Stimulated activated CD8-positive, alpha-beta memory T cell treated with anti-CD3 and anti-CD28 coated beads, Interleukin-7, amount 100 ng/mL, for 1 hour (primary cell): ENCODE data around the gene FSTL3.
"Not testable (repeated sequence)": the region's sequence is repeated elsewhere in the genome, so short reads cannot be mapped to it uniquely, and the experiment has no call there.

Experiments
- DNase-seq, 2 donors: peaks; one replicate each; pipeline ENCODE4 v3.0.0-alpha.2; 2020; ENCODE audit warnings: low read depth in 2 of 2

FSTL3 gene

DNA sequence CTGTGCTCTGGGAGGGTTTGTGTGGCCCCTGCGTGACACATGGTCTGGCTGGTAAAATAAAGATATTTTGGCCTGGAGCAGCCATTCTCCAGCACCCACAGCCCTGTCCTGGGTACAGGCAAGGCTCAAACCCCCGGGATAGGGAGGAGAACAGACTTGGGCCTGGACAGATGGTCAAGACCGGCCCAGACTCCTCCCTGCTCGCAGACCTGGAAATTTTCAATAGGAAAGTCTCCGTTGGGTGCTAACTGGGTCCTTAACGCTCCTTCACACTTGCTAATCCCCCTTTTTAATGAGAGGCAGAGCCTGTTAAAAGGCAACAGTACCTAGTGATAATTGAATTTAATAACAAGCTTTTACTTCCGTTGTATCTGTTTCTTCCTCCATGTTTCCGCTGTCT is 35.1 kb downstream of the FSTL3 start:
- no peak for DNase-seq

DNA sequence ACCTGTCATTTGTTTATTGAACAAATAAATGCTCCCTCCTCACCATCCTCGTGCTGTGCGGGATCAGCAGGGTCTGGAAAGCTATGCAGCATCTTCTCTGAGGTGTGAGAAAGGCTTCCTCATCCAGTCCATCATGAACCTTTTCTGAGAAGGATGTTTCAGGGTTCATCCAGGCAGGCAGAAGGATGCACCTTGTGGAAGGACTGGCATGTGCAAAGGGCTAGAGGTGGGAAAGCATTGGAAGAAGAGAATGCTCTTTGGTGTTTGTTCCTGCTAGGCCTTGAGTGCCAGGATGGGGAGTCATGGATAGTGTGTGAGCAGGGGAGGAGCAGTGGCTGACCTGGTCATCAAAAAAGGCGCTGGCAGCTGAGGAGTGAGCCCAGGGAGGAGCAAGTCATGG is 39.2 kb downstream of the FSTL3 start:
- no peak for DNase-seq

DNA sequence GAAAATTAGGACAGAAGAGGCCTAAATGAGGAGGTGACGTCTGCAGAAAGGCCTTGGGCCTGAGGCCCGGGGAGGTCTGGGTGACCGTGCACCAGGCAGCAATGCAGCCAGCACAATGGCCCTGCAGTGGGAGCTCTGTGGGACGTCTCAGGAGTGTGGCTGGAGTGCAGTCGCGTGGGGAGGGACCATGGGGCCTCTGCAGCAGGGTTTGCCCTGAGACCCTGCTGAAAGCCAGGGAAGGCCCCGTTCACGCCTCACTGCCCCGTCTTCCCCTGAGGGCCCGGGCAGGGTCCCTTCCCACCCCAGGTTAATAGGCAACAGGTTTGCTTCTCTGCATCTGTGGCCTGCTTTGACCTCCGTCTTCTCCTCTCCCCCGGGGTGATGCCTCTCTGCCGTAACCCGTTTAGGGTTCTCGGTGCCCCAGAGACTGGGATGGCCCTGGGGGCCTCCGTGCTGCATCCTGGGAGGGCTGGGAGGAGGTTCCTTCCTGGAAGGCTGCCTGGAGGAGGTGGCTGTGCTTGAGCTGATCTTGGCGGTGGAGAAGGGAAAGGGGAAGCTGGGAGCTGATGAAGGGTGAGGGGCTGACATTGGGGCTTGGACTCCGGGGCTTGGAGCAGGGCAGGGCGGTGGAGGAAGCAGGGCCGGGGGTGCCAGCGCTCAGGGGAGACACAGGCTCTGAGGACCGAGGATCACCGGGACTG is 42.2 kb downstream of the FSTL3 start:
- DNase-seq: no peak

DNA sequence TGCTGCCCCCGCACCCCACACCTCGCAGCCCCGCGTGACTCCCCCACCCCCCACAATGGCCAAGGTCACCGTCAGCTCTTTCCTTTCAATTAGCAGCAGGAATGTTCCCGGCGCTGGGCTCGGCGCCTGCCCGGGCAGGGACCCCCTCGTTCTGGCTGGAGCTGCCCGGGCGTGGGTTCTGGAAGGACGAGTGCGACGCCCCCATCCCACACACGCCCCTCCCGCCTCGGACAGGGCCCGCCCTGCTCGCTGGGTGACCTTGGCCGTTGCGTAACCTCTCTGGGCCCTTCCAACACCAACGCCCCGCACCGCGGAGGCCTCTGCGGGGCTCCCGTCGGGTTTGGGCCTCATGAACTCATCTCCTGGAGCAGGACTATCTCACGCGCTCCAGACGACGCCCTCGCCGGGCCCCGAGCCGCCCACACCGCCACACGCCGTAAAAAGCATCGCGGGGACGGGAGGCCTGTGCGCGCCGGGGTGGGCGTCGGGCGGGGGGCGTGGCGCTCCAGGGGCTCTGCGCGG is 42.9 kb downstream of the FSTL3 start:
- no peak for DNase-seq

DNA sequence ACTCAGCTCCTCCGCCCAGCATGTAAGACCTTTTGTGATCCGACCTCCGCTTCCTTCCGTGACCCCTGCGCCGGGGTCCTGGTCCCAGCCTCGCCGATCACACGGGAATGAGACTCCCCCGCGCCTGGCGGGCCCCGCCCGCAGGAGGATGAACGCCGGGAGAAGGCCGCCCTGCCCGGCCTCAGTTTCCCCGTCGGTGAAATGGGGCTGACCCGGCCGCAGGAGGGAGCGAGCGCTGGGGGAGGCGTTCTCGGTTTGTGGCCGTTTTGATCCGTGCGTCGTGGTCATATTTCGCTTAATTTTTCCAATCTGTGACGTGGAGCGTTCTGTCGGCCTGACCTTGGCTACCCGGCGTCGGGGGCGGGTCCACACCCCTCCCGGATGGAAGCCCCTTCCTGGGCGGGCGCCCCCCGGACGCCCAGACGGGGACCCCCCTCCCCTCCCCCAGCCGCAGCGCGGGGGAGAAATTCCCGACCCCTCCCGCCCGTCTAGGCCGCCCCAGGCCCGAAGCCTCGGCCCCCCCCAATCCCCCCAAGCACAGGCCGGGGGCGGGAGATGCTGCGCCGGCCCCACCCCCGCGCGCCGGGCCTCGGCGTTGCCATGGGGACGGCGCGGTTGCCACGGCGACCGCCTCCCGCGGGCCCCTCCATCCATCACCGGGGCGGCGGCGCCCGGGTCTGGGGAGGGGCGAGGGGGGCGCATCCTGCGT is 43.6 kb downstream of the FSTL3 start:
- no peak for DNase-seq

DNA sequence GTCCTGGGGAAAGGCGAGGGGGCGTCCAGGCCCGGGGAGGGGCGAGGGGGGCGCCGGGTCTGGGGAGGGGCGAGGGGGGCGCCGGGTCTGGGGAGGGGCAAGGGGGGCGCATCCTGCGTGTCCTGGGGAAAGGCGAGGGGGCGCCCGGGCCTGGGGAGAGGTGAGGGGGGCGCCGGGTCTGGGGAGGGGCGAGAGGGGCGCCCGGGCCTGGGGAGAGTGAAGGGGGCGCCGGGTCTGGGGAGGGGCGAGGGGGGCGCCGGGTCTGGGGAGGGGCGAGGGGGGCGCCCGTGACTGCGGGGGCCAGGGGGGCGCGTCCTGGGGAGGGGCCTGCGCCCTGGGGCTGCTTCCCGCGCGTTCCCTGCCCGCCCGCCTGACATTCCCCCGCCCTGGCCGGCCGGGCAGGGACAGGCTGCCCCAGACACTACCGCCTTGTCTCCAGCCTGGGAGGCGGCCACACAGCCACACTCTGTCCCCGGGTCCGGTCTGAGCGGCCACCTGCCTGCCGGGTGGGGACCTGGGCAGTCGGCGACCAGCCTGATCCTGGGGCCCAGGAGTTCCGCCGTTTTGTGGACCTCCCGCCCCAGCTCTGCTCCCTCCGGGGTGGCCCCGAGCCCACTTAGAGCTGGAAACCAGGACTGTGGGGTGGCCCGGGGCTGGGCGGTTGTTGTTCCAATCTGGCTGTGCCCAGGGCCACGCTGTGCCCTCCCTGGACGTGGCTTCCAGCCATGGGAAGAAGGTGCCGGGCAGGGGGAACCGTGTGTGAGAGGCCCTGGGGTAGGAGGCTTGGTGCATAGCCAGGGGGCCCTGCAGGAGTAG is 44.4 kb downstream of the FSTL3 start:
- no peak for DNase-seq

DNA sequence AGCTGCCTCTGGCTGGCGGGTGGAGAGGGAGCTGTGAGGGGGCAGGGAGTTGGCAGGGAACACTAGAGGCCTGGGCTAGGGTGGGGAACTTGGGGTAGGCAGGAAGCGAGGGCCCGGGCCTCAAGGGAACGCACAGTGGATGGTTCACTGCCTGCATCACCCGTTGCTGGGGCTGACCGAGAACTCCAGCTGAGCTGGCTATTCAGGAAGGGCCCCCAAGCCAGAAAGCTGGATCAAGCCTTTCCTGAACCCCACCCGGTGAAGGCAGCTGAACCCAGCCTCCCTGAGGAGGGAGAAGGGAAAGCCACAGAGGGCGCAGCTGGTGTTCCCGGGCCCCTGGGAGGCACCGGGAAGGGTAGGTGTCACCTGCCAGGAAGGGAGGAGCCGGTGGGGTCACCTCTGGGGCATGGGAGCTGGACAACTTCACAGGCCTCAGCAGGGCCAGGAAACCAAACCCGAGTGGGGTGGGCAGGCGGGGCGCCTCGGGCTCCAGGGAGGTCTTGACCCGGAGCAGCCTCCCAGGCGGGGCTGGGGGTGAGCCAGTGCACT is 46.4 kb downstream of the FSTL3 start:
- no peak for DNase-seq

DNA sequence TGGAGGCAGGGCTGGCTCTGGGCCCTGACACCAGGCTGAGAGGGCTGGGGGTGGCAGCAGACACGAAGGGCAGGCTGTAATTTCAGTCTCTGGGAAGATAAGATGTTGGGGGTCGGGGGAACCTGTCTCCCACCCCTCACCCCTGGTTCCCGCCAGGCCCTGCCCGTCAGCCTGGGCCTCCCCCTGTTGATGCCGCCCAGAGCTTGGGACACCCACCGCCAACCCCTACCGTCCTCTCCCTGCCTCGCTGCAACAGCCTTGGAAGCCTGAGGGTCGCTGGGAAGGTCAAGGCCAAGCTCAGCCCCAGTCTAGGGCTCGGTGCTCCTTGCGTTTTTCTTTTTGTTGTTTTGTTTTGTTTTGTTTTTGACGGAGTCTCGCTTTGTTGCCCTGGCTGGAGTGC is 47.1 kb downstream of the FSTL3 start:
- DNase-seq: no peak

DNA sequence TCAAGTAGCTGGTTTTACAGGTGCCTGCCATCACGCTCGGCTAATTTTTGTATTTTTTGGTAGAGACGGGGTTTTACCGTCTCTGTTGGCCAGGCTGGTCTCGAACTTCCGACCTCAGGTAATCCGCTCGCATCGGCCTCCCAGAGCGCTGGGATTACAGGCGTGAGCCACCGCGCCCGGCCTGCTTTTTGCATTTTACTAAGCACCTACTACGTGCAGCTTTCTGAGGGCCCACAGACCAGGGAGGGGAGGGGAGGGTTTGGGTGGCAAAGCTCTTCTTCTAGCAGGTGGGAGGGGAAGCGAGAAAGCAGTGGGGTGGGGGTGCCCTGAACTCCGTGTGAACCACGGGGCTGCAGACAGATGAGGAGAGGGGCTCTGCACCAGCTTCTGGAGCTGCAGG is 47.5 kb downstream of the FSTL3 start:
- DNase-seq: no peak

DNA sequence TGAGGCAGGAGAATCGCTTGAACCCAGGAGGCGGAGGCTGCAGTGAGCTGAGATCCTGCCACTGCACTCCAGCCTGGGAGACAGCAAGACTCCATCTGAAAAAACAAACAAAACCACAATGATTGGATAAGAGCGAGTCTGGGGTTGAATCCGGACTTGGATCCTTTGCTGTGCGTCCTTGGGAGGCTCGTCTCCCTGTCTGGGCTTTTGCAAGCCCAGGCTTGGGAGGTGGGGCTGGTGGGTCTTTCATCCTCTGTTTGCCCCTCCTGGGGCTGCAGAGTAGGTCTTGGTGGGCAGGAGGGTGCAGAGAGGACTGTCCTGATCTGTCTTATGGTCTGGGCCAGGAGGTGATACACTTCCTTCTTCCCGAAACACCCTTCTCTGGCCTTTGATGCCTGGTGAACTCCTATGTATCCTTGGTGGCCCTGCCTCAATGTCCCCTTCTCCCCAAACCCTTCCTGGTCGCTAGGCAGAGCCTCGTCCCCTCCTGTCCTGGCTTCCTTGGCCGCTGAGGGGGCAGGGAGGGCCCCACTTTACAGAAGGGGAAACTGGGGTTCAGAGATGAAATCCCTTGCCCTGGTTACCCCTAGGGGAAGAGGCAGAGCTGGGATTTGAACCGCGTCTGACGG is 49.4 kb downstream of the FSTL3 start:
- no peak for DNase-seq

DNA sequence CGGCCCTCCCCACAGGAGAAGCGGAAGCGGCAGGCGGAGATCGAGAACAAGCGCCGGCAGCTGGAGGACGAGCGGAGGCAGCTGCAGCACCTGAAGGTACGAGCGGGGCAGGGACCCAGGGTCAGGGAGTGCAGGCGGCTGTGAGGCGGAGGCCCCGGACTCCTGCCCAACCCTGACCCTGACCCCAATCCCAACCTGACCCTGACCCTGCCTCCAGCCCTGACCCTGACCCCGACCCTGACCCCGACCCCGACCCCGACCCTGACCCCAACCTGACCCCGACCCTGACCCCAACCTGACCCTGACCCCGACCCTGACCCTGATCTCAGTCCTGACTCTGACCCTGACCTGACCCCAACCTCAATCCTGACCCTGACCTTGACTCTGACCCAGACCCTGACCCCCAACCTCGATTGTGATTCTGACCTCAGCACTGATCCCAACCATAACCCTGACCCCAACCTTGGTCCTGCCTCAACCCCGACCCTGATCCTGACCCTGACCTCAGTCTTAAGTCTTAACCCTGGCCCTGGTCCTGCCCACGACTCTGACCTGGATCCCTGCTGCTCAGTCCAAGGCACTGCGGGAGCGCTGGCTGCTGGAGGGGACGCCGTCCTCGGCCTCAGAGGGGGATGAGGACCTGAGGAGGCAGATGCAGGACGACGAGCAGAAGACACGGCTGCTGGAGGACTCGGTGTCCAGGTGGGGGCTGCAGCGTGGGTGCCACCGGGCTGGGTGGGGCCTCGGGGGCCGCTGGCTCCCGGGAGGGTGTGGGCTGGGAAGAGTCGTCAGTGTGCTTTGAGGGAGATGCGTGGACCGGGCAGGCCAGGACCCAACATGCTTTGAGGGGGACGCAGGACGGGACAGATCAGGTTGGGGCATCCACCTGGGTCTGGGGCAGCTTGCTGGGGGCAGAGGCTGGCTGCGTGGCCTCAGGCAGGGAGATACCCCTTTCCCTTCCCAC is 51.1 kb downstream of the FSTL3 start:
- DNase-seq: no peak

DNA sequence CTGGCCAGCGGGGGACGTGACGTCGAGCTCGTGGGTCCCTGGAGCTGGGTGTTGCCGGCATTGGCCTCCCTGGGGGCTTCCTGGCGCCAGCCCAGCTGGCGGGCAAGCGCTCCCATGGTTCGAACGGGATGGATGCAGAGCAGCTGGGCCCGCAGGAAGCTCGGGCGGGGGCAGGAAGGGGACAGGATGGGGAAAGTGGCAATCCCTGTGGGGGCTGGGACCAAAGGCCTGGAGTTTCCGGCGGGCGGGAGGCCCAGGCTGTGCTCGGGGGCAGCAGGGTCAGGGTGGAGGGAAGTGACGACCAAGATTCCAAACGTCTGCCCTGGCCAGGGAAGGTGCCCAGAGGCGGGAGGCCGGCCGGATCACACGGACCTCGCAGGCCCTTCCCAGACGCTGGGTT is 51.8 kb downstream of the FSTL3 start:
- no peak for DNase-seq

DNA sequence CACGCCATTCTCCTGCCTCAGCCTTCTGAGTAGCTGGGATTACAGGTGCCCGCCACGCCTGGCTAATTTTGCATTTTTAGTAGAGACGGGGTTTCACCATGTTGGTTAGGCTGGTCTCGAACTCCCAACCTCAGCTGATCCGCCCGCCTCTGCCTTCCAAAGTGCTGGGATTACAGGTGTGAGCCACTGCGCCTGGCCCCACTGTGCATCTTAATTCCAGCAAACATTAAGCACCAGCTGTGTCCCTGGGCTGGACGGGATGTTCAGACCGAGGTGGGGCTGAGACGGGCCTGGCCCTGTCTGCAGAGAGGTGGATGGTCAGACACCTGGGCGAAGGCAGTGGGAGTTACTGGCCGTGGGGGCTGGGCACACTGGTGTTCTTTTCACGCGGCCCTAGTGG is 53.4 kb downstream of the FSTL3 start:
- DNase-seq: not testable (repeated sequence)

DNA sequence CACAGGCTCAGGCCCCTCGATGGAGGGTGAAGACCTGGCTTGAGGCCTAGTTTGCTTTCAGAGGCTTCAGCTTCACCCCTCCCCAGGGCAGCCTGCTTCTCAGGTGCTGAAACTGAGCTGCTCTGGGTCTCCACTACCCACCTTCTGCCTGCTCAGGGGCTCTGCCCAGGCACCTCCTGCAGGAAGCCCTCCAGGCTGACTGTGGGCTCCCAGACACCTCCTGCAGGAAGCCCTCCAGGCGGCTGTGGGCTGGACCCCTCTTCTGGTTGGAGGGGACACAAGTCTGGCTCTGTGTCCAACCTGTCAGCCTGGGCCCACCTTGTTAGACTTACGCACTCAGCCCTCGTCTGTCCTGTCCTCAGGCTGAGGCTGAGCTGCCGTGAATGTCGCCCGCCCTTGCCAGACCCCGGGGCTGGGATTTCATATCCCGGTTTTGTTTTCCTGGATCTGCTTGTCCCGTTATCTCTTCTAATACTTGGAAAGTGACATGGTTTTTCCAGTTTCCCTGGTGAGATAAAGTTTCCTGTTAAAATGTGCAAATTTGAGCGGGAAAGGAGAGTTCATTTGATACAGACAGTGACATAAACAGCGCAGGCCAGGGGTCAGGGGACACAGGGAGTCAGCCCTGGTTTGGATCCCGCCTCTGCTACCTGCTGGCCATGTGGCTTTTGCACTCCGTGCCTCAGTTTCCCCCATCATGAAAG is 53.9 kb downstream of the FSTL3 start:
- DNase-seq: no peak

DNA sequence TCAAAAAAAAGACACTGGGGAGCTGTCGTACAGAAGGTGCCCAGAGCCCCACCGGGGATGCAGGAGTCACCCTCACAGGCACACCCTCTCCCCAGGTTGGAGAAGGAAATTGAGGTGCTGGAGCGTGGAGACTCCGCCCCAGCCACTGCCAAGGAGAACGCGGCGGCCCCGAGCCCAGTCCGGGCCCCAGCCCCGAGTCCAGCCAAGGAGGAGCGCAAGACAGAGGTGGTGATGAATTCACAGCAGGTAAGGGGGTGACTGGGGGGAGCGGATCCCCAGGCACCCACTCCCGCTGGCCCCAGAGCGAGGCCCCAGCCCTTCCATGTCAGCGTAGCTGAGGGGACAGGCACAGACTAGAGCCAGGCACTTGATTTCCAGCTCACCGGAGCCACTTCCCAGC is 54.8 kb downstream of the FSTL3 start:
- DNase-seq: no peak

DNA sequence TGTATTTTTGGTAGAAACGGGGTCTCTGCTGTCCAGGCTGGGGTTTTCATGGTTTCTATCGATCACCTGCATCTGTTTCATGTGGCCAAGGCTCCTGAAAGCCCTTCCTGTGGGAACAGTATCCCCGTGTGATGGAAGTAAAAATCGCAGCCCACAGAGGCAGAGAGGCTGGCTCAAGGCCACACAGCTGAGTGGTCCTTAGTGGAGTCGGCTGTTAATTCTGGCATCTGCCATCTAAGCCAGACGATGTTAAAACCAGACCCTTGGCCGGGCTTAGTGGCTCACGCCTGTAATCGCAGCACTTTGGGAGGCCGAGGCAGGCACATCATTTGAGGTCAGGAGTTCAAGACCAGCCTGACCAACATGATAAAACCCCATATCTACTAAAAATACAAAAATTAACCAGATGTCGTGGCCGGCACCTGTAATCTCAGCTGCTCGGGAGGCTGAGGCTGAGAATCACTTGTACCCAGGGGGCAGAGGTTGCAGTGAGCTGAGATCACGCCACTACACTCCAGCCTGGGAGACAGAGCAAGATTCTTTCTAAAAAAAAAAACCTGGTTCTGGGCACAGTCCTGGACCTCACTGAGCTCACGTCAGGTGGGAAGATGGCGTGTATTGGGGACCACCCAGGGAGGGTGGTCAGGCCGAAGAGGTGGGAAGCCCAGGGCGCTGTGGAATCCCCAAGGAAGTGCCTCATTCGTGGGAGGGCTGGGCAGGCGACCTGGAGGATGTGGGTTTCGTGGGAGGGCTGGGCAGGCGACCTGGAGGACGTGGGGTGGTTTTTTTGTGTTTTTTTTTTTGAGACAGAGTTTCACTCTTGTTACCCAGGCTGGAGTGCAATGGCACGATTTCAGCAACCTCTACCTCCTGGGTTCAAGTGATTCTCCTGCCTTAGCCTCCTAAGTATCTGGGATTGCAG is 56.2 kb downstream of the FSTL3 start:
- no peak for DNase-seq
